ENCODE measurements around the gene SPEF2.

Gene SPEF2

GRCh38 chr5:35849860-35850259 lies 232.2 kb downstream of the SPEF2 start:
- TF ChIP-seq, protein P1, sequence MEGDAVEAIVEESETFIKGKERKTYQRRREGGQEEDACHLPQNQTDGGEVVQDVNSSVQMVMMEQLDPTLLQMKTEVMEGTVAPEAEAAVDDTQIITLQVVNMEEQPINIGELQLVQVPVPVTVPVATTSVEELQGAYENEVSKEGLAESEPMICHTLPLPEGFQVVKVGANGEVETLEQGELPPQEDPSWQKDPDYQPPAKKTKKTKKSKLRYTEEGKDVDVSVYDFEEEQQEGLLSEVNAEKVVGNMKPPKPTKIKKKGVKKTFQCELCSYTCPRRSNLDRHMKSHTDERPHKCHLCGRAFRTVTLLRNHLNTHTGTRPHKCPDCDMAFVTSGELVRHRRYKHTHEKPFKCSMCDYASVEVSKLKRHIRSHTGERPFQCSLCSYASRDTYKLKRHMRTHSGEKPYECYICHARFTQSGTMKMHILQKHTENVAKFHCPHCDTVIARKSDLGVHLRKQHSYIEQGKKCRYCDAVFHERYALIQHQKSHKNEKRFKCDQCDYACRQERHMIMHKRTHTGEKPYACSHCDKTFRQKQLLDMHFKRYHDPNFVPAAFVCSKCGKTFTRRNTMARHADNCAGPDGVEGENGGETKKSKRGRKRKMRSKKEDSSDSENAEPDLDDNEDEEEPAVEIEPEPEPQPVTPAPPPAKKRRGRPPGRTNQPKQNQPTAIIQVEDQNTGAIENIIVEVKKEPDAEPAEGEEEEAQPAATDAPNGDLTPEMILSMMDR (IDR thresholded peaks at IDR 0.05) = no peak
- H3K9me3 ChIP-seq = no peaks in the 10 kb centered on the region
- no peak overlapping the region for H3K27ac ChIP-seq
- no peaks in the 10 kb centered on the region for H3K27me3 ChIP-seq
- H3K4me1 ChIP-seq (ENCODE audit: control insufficient read depth in 1 of 2, insufficient read depth in 1 of 2, low read depth in 1 of 2, low read length in 1 of 2) = no peaks in the 10 kb centered on the region
- no peak overlapping the region for H3K4me3 ChIP-seq (ENCODE audit: low read depth in 1 of 2, low read length in 1 of 2)
- no peaks in the 10 kb centered on the region for H3K36me3 ChIP-seq

- no peaks in the 10 kb centered on the region for H3K27me3 ChIP-seq
- no peak overlapping the region for H3K27ac ChIP-seq
- no peaks in the 10 kb centered on the region for H3K9me3 ChIP-seq
- no peaks in the 10 kb centered on the region for H3K36me3 ChIP-seq
- H3K4me1 ChIP-seq (ENCODE audit: control insufficient read depth in 1 of 2, insufficient read depth in 1 of 2, low read depth in 1 of 2, low read length in 1 of 2) = no peaks in the 10 kb centered on the region
- no peak overlapping the region for H3K4me3 ChIP-seq (ENCODE audit: low read depth in 1 of 2, low read length in 1 of 2)
- TF ChIP-seq, protein P1 (IDR thresholded peaks at IDR 0.05) = no peak
Measured at GRCh38 chr5:35850967-35851680, 233.5 kb downstream of the SPEF2 start.

- H3K27me3 ChIP-seq = no peaks in the 10 kb centered on the region
- H3K36me3 ChIP-seq = no peaks in the 10 kb centered on the region
- no peaks in the 10 kb centered on the region for H3K9me3 ChIP-seq
- TF ChIP-seq, protein P1 (IDR thresholded peaks at IDR 0.05) = no peak
- no peaks in the 10 kb centered on the region for H3K4me1 ChIP-seq (ENCODE audit: control insufficient read depth in 1 of 2, insufficient read depth in 1 of 2, low read depth in 1 of 2, low read length in 1 of 2)
- no peak overlapping the region for H3K4me3 ChIP-seq (ENCODE audit: low read depth in 1 of 2, low read length in 1 of 2)
- no peak overlapping the region for H3K27ac ChIP-seq
Measured at GRCh38 chr5:35852084-35852734, 234.5 kb downstream of the SPEF2 start.

- Histone ChIP-seq H3K4me1 (ENCODE audit: control insufficient read depth in 1 of 2, insufficient read depth in 1 of 2, low read depth in 1 of 2, low read length in 1 of 2) (no peaks in the 10 kb centered on the region), H3K27me3 (no peaks in the 10 kb centered on the region), H3K36me3 (no peaks in the 10 kb centered on the region), H3K9me3 (no peaks in the 10 kb centered on the region), H3K4me3 (ENCODE audit: low read depth in 1 of 2, low read length in 1 of 2) (no peak overlapping the region), H3K27ac (no peak overlapping the region)
- TF ChIP-seq, protein P1 (IDR thresholded peaks at IDR 0.05) = no peak
Measured at GRCh38 chr5:35852773-35853172, 235.1 kb downstream of the SPEF2 start.

- H3K4me3 ChIP-seq (ENCODE audit: low read depth in 1 of 2, low read length in 1 of 2) = no peak overlapping the region
- H3K27ac ChIP-seq = no peak overlapping the region
- H3K4me1 ChIP-seq (ENCODE audit: control insufficient read depth in 1 of 2, insufficient read depth in 1 of 2, low read depth in 1 of 2, low read length in 1 of 2) = no peaks in the 10 kb centered on the region
- H3K36me3 ChIP-seq = no peaks in the 10 kb centered on the region
- H3K27me3 ChIP-seq = no peaks in the 10 kb centered on the region
- TF ChIP-seq, protein P1 (IDR thresholded peaks at IDR 0.05) = no peak
- no peaks in the 10 kb centered on the region for H3K9me3 ChIP-seq
Measured at GRCh38 chr5:35853631-35854030, 236.0 kb downstream of the SPEF2 start.
